Ramos (cell line): ENCODE measurements around the gene EPHA5.

Experiments used
- in situ Hi-C: fragments of 300-500 bp; cut with MboI; formaldehyde crosslinking; loops from one replicate; pipeline ENCODE4 v1.14.3; 2022; ENCODE audit warnings: low sequenced_read_pairs; ENCODE audit not compliant: unreplicated experiment

Gene EPHA5

DNA sequence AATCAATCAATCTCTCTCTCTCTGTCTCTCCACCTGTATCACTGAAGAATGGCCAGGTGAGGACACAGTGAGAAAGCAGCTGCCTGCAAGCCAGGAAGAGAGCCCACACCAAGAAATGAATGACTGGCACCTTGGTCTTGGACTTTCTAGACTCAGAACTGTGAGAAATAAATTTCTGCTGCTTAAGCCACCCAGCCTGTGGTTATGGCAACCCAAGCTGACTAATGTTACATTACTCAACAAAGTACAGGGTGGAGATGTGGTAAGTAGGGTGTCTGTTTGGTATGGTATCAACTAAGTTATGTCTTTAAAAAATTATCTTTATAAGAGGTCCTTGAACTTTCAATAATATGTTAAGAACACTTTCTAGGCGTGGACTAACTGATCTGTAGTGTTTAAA is 159.3 kb downstream of the EPHA5 start:
- in situ Hi-C loops: no loop called here

DNA sequence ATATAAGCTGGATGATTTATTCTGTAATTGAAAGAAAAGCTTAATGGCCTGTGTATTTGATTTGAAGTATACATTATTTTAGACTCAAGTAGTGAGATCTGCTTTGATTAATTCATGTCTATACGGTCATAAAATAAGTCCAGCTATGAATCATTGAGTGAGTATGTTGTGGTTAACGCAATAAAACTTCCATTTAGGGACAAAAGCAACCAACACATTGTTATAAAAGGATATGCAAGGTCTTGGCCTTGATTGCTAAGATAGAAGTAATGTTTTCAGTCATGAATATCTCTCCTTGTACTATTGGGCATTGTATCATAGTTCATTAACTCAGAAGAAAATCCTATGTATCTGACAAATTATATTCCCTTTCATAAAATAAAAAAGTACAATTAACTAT is 162.1 kb downstream of the EPHA5 start:
- in situ Hi-C loops: no loop called here

DNA sequence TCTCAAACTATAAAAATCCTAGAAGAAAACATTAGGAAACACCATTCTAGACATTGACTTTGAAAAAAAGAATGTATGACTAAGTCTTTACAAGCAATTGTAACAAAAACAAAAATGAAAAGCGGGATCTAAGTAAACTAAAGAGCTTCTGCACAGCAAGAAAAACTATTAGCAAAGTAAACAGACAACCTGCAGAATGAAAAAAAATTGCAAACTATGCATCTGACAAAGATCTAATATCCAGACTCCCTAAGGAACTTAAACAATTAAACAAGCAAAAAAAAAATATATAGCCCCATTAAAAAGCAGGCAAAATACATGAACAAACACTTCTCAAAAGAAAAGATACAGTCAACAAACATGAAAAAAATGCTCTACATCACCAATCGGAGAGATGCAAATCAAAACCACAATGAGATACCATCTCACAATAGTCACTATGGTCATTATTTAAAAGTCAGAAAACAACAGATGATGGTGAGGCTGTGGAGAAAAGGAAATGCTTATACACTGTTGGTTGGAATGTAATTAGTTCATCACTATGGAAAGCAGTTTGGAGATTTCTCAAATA is 168.1 kb downstream of the EPHA5 start:
- in situ Hi-C loops: no loop called here

DNA sequence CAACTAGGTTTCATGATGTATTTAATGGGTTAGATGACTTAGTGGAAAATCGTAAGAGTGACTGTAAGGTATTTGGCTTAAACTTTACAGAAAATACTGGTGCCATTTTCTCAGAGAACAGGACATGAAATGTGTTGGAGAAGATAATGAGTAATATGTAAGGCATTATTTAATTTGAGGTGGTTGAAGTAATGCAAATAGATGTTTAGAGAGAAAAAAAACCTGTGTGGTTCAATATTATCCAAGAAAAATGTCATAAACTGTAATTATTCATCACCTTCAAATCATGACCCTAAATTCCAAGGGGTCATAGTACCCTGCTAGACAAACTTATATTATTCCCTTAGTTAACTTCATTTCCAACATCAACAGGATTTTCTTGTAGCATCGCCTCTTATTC is 171.7 kb downstream of the EPHA5 start:
- in situ Hi-C loops: no loop called here

DNA sequence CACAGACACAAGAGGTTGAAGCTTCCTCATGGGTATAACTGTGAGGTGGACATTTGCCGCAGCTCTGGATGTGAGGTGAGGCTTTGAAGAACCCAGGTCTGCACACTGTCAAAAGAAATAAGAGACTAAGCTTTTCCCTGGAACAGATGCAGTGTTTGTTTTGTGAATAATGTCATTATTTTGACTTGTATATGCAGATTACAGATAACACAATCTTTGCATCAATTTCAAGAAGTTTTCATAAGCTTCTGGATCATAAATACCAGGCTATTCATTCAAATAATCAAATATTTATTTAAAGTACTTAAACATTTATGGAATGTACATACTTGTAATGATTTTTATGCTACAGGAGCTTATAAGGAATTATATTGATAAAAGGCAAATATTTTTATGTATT is 174.8 kb downstream of the EPHA5 start:
- in situ Hi-C loops: no loop called here

DNA sequence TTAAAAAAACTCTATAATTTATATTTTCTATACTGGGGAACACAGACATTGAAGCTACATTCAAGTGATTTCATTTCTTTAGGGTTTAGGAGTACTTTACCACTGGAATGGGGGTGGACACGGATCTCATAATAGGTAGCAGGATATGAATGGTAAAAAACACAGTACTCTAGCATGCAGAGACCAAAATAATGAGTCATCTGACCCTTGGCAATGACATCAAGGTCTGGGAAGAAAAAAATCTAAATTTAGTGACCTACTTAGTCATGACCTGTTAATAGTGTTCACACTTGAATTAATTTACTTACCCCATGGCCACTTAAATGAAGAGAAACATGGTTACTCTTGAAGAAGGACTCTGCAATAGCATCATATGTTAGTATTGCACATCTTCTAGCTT is 187.9 kb downstream of the EPHA5 start:
- in situ Hi-C loops: no loop called here

DNA sequence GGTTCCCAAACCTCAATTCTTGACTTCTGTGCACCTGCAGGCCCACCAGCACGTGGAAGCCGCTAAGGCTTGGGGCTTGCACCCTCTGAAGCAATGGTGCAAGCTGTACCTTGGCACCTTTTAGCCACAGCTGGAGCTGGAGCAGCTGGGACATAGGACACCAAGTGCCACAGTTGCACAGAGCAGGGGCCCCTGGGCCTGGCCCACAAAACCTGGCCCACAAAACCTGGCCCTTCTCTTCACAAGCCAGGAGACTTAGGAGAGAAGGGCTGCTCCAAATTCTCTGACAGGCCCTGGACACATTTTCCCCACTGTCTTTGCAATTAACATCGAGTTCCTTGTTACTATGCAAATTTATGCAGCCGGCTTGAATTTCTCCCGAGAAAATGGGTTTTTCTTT is 197.8 kb downstream of the EPHA5 start:
- in situ Hi-C loops: no loop called here

DNA sequence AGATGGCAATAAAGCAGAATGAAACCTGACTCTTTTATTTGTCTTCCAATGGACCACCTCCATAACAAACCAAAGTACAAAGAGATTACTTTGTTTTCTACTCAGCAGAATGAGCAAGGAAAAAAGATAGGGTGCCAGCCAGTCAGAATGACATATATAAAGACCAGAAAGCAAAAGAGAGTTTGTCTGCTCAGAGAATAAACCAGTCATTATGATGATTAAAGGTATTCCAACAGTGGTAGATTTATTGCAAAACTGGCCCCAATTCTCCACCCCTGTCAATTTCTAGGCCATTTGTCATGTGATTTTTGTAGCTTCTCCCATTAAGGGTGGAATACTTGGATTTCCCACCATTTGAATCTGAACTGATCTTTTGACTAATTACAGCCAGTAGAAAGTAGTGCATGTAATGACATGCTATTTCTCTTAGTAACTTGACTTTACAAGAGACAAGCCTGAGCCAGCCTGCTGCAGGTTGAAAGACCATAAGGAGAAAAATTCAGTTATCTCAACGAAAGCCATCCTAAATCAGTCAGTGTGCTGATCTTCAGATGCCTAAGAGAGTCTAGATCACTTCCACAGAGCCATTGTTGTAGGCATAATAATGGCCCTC is 203.1 kb downstream of the EPHA5 start:
- in situ Hi-C loops: no loop called here

DNA sequence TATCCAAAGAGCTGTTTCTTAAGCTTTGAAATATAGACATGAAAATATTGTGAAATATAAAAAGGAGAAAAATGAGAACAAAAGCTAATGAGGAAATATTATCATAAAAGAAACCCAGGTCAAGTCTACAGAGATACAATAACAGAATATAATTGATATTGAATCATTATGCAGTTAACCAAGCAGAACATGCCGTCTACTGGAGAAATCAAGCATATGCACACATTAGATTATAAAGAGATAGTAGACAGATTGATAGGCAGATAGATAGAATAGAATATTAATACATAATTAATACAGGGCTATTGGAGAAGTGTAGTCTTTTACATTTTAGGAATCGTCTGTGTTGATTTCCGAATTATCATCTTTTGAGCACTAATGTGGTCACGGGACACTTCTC is 208.5 kb downstream of the EPHA5 start:
- in situ Hi-C loops: no loop called here

DNA sequence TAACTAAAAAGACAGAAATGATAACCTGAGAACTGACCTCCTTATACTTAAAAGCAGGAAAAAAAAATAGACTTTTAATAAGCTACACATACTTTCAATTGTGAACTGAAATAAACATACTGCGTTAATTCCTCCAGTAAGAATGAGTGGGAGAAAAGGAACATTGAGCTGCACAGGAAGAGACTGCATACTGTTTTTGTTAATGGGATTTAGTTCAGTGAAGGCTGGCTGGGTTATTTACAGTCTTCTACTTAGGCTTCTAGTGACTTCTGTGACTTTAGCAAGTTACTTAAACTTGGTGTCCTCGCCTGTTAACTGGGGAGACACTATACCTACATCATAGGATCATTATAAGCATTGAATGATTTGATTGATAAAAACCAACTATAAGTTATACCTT is 213.3 kb downstream of the EPHA5 start:
- in situ Hi-C loops: no loop called here

DNA sequence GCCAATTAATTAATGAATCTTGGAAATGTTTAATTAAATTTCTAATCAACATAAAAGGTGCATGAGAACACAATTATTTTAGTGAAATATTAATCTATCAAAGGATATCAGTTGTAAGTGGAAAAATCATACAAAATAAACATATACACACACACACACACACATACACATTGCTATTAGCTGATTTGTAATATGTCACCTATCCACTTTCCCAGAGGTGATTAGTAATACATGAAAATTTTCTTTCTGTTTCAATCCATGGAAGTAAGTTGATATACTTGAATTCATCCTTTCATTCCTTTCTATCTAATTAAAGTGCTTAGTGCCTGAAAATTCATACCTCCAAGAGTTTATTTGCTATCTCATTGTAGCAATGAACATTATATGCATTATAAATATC is 213.7 kb downstream of the EPHA5 start:
- in situ Hi-C loops: no loop called here

DNA sequence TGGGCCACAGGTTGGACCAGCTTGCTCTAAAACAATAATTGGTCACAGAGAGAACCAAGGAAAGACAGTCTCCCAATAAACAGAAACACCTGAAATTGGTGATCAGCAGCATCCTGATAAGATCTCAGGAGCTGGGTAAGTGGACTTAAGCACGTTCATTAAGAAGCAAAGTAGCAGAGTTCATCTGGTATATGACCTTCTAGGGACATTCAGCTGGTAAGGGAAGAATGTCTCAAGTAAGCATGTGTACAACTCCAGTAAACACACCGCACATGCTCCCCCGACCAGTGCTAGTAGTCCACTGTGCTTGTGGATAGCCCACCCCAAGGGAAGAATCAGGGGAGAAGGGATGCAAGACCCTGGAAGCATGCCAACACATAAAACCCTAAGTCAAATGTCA is 216.9 kb downstream of the EPHA5 start:
- in situ Hi-C loops: no loop called here

DNA sequence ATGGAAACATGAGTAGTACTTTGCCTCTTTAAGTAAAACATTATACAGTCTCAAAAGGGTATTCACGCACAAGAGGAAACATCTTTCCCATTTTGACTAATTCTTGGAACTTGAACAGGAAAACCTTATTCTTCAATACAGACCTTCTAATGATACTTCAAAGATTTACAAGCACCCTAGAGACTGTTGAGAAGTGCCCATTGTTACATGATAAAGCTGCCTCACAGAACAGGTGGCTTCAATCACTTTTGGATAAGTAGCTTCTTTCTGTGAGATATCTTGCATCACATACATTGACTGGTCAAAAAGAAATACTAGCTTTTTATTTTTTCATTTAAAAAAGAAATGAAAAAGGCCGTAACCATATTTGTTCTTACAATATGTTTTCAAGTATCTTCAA is 219.4 kb downstream of the EPHA5 start:
- in situ Hi-C loops: no loop called here

DNA sequence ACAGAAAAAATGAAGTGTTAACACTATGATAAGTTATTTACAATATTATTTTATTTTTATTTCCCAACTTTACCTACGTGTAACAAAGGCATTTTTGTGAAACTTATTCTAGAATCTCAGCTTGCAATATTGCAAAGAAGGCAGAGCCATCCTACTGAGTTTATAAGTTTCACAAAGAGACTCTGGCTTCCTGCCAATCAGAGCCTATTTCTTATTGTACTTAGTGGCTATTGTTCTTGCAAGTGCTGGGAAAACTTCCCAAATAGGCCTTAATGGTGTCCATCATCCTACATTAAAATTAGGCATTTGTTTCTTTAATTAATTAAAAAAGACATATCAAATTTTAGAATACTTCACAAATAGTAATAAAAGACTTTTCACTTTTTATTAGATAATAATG is 233.2 kb downstream of the EPHA5 start:
- in situ Hi-C loops: no loop called here

DNA sequence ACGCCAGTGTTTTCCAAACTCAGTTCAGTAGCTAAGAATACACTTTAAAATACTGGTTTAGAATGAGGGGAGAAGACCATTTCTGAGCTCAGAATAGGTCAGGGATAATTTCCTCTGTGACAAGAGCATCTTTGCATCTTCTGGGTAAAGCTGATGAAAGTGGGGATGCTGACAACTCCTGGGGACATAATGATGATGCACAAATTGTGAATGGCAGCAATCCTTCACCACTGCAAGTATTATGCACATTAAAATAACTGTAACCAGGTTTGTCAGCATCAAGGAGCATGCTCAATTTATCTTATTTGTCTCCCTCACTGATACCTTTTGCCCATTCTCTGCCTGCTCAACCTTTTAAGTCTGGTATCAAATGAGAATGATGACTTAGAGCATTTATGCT is 248.2 kb downstream of the EPHA5 start:
- in situ Hi-C loops: no loop called here

DNA sequence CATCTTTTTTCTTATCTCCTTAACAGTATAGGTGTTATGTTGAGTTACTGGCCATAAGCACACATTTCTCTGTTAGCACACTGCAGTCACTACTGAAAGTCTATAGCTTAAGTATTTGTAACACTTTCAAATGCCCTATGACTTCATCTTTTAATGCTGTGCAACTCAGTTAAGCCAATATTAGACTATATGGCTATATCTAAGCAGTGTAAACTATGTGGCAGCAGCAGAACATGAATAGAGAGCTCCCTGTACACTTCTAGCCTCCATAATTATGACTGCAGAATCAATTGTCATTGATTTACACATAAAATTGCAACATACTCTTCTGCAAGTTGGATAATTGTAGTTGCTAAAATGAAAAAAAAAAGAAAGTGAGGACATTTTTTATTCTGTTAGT is 250.3 kb downstream of the EPHA5 start:
- in situ Hi-C loops: no loop called here

DNA sequence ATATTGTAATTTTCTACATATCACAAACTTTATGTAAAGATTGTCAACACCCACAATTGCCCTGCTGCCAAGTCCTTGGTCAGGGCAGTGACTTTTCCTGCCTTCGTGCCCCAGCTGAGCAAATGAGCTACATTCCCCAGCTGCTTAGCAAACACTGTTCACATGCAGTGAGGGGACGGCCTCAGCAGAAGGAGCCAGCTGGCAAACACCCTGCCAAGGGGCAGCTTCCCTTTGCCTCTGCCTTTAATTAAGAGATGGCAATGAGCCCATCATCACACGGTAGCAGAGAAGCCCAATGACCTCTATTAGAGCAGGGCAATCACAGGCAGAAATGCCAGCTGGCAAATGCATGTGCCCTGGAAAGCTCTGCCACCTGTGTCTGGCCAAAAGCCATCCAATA is 253.4 kb downstream of the EPHA5 start:
- in situ Hi-C loops: no loop called here

DNA sequence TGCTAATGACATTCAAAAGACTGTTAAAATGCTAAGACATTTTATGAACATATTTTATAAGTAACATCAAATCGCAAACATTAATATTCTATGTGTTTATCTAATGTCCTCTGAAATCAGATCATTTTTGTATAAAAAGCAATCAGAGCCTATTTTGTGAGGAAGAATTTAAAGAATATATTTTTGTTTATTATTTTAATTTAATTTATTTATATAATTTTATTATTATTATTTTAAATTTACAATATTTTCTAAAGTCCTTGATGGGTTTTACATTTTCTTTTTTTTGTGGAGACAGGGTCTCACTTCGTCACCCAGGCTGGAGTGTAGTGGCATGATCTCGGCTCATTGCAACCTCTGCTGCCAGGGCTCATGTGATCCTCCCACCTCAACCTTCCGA is 262.8 kb downstream of the EPHA5 start:
- in situ Hi-C loops: no loop called here

DNA sequence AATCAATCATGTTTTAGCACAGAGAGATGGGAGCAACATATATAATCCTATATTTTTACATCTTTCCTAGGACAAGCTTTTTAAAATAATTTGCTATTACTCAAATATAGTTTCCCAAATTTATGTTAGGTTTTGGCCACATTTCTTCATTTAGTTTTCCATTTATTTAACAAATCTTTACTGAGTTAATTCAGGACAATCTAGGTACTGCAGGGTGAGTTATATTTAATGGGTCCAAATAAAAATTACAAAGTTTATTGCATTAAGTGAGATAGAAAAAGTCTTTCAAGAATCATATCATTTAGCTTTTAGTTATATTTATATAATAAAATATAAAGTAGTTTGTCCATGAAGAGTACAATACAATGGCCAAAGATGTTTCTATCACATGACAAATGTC is 269.2 kb downstream of the EPHA5 start:
- in situ Hi-C loops: no loop called here

DNA sequence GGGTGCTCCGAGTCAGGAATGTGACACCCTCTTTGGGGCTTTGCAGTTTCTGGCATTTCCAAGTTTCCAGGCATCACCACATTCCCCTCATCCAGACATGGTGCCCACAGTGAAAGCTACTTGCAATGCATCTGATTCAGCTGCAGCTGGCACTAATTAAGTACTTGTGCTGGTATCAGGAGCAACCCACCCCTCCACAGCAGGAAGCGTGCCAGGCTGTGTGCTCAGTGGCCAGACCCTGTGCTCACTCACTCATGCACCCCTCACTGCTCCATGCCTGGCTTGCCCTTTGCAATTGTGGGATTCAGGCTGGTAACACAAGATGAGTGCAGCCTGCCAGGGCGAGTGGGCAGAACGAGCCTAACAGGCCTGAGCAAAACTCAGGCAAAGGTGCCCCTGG is 271.2 kb downstream of the EPHA5 start:
- in situ Hi-C loops: no loop called here

DNA sequence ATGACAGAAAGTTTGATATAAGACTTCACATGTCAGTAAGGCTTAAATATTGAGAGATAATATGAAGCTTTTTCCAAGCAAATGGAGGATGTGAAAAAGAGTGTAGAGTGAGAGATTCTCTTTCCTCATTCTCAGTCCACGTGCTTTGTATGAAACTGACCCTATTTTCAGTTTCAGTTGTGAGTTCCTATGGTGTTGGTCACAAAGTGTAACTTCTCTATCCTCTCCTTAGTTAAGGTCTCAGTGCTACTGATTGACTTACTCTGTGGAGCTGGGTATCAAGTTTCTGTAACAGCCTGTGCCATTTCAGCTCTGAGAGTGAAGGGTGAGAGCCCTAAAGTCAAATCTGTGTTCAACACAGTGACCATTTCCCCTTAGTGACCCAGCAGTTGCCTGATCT is 277.2 kb downstream of the EPHA5 start:
- in situ Hi-C loops: no loop called here

DNA sequence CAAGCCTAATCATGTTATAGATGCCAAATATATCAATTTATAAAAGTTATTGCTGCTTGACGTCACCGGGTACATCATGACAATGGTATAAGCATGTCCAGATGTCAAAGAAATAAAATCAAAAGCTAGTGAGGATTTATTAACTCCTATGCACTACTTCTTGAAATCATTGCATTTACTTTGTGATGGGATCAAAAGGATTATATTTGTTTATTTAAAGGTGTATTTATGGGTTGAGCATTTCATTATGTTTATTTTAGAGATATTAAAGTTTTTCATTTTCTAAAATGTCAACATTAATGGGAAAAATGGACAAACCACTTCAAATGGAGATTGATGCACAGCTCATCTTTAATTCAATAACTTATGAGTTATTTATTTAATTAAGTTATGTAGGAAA is 277.8 kb downstream of the EPHA5 start:
- in situ Hi-C loops: no loop called here

DNA sequence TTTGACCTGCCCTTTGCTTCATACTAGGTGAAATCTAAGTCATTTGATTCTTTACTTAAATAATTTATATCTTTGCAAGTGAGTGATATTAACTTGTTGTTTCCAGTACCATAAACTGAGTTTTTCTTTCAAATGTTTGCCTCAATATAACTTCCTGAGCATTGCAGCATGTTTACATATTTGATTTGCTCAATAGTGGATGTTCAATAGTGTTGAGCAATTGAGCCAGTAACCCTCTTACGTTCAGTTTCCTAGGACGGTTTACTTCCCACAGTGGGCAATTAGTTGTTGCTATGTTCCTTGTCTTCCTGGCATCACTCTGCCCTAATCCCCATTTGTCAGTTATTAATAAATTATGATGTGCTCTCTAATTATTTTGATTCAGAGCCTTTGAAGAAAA is 278.5 kb downstream of the EPHA5 start:
- in situ Hi-C loops: no loop called here
